HepG2 (cell line): ENCODE results near the gene GALNT17. TPM values are rescaled to one million over a fixed set of nuclear protein-coding genes. Genes with fewer than 3 reads are reported as not detected.

Experiments used
- ATAC-seq: fragments of 200-7000 bp; cut with Tn5 transposase; 3 replicates; pipeline ENCODE4 v1.9.1; 2020; ENCODE audit warnings: mild to moderate bottlenecking, moderate library complexity
- BruUV-seq: library from RNA; stranded (reverse); fragments of 400-500 nt; replicated peaks from 2 replicates; lab custom pipeline; 2021; lab: Mats Ljungman, UMichigan
- CTCF ChIA-PET: fragments of 300-600 bp; formaldehyde crosslinking; extraction: SDS; loops from one replicate; lab custom pipeline; 2021; ENCODE audit warnings: low total read pairs, inconsistent platforms, low intra/inter-chr PET ratio; lab: Yijun Ruan, JAX
- POLR2A ChIA-PET: fragments of 350-600 bp; sonication (Branson Sonifier 250); formaldehyde crosslinking; loops from one replicate; lab custom pipeline; 2020; ENCODE audit warnings: antibody characterized with exemption, inconsistent platforms; lab: Yijun Ruan, JAX
- DNase-seq: peaks from one replicate; pipeline ENCODE4 v3.0.0-alpha.2; 2015; ENCODE audit warnings: low spot score
- FAIRE-seq: peaks from 3 replicates; lab custom pipeline; 2011; peaks lifted over from hg19 to GRCh38; lab: Jason Lieb, UNC
- H2AFZ ChIP-seq: one replicate; pipeline ENCODE4 v1.6.1; 2011; ENCODE audit warnings: low read length, inconsistent platforms
- H3K27ac ChIP-seq: fragments of 300-600 bp; 3 replicates; pipeline ENCODE4 v1.8.0; 2011; ENCODE audit warnings: mixed run types, mild to moderate bottlenecking, mixed read lengths, low read length, inconsistent platforms; ENCODE audit not compliant: insufficient read depth; ENCODE audit errors: extremely low read length
- H3K27me3 ChIP-seq, 2 experiments: fragments of 200-600 bp in 1 of 2; 2 replicates in 1 of 2; 3 replicates in 1 of 2; pipeline versions ENCODE4 v1.6.0 to v1.8.0; 2011; ENCODE audit warnings: low read length in 2 of 2, mild to moderate bottlenecking in 2 of 2, moderate library complexity in 2 of 2, inconsistent platforms in 1 of 2; ENCODE audit not compliant: insufficient read depth in 2 of 2, control insufficient read depth in 1 of 2
- H3K36me3 ChIP-seq, 2 experiments: fragments of 200-600 bp in 1 of 2; replicated peaks in 1 of 2; 2 replicates in 1 of 2; 3 replicates in 1 of 2; pipeline versions ENCODE4 v1.5.1 to v1.8.0; 2011; ENCODE audit warnings: low read length in 2 of 2, inconsistent platforms in 1 of 2; ENCODE audit not compliant: insufficient read depth in 2 of 2, control insufficient read depth in 1 of 2
- H3K4me1 ChIP-seq: 2 replicates; pipeline ENCODE4 v1.5.1; 2012; ENCODE audit warnings: low read length, inconsistent platforms; ENCODE audit not compliant: insufficient read depth
- H3K4me2 ChIP-seq: 2 replicates; pipeline ENCODE4 v1.6.0; 2011; ENCODE audit warnings: low read depth, low read length, inconsistent platforms
- H3K4me3 ChIP-seq, 3 experiments: fragments of 200-600 bp in 1 of 3; sonication (generic), shearing (Covaris generic) in 1 of 3; replicated peaks in 1 of 3; 2 replicates each; pipeline ENCODE4 v1.5.1; 2011 to 2016; ENCODE audit warnings: low read length in 3 of 3, inconsistent platforms in 2 of 3, low read depth in 2 of 3, mild to moderate bottlenecking in 2 of 3, control low read depth in 1 of 3, mixed read lengths in 1 of 3; ENCODE audit not compliant: insufficient read depth in 1 of 3
- H3K79me2 ChIP-seq: one replicate; pipeline ENCODE4 v1.6.1; 2011; ENCODE audit warnings: low read length, inconsistent platforms; ENCODE audit not compliant: insufficient read depth
- H3K9ac ChIP-seq: 2 replicates; pipeline ENCODE4 v1.6.0; 2011; ENCODE audit warnings: mild to moderate bottlenecking, low read depth, low read length, inconsistent platforms; ENCODE audit not compliant: insufficient read depth
- H3K9me3 ChIP-seq: 2 replicates; pipeline ENCODE4 v1.5.1; 2012; ENCODE audit warnings: mild to moderate bottlenecking, low read length
- H4K20me1 ChIP-seq: 2 replicates; pipeline ENCODE4 v1.6.0; 2011; ENCODE audit warnings: inconsistent platforms, mild to moderate bottlenecking, low read length, moderate library complexity; ENCODE audit not compliant: insufficient read depth
- ZNF160 ChIP-seq: sonication (generic); formaldehyde crosslinking; IDR thresholded peaks from 2 replicates; pipeline ENCODE4 v1.8.0; 2022; ENCODE audit warnings: mild to moderate bottlenecking, inconsistent platforms, missing genetic modification reagents
- ZNF839 ChIP-seq: sonication (generic); formaldehyde crosslinking; IDR thresholded peaks from 2 replicates; pipeline ENCODE4 v1.4.0; 2020; ENCODE audit warnings: missing genetic modification reagents, mild to moderate bottlenecking, borderline replicate concordance
- in situ Hi-C: cut with HindIII; loops from 2 replicates; pipeline ENCODE4 v1.10.0; 2017; ENCODE audit warnings: low pct_unique_long_range_greater_than_20kb; ENCODE audit not compliant: extremely low pct_ligation_motif_present
- intact Hi-C: fragments of 100-400 bp; cut with micrococcal nuclease; formaldehyde crosslinking; loops from one replicate; pipeline ENCODE4 v1.10.0; 2022; ENCODE audit not compliant: unreplicated experiment
- microRNA-seq: library from miRNA; unstranded; fragments of <30 nt; microRNA quantifications from one replicate; pipeline ENCODE4, GENCODE V29; 2020
- polyA plus RNA-seq, 8 experiments: library from polyadenylated mRNA; depleted of rRNA in 3 of 8; stranded (reverse) in 7 of 8; unstranded in 1 of 8; fragments of >200 nt; fragmentation: Illumina TruSeq in 4 of 8; extraction: Trizol in 4 of 8; gene quantifications; 2 replicates each; pipeline versions ENCODE4 v1.2.1 to v1.2.3, GENCODE V29; 2011 to 2016; ENCODE audit warnings: low read depth in 4 of 8, missing spikeins in 1 of 8, mixed read lengths in 1 of 8; ENCODE audit not compliant: insufficient read depth in 1 of 8
- small RNA-seq, 3 experiments: library from RNA; depleted of rRNA; stranded (forward); fragments of <200 nt; gene quantifications; one replicate each; pipeline ENCODE3, GENCODE V24; 2012; ENCODE audit warnings: low read depth in 2 of 3, low replicate concordance in 1 of 3; ENCODE audit not compliant: insufficient read length in 3 of 3, insufficient read depth in 2 of 3
- total RNA-seq, 5 experiments: library from RNA; depleted of rRNA; stranded (reverse); fragments of >200 nt; fragmentation: Illumina TruSeq; extraction: Trizol; gene quantifications; 2 replicates each; pipeline ENCODE4 v1.2.3, GENCODE V29; 2016; ENCODE audit warnings: low read depth in 1 of 5

Gene GALNT17
- total and polyA plus RNA-seq, 2 of the 13 experiments (the other 11 are each of a cell fraction or from before 2014, with no cell fraction given): not detected

DNA sequence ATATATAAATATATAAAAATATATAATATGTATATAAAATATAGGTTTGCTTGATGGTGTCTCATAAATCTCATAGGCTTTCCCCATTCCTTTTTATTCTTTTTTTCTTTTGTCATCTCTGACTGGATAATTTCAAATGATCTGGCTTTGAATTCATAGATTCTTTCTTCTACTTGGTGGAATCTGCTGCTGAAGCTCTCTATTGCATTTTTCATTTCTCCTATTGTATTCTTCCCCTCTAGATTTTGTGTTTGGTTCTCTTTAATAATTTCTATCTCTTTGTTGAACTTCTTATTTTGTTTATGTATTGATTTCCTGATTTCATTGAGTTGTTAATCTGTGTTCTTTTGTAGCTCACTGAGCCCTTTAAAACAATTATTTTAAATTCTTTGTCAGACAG, 629.4 kb downstream of the GALNT17 start:
- in situ Hi-C loops: no loop called here
- BruUV-seq: no TSS peak
- Histone ChIP-seq H3K4me3 (no peak overlapping the region), H2AFZ (no peak overlapping the region), H3K79me2 (no peaks in the 10 kb centered on the region), H4K20me1 (no peaks in the 10 kb centered on the region), H3K4me1 (no peaks in the 10 kb centered on the region), H3K9me3 (peaks cover 7% of the 10 kb centered on the region; the same call in 1 of the 2 replicates), H3K4me2 (no peak overlapping the region), H3K27me3 (no peaks in the 10 kb centered on the region), H3K9ac (no peak overlapping the region), H3K36me3 (no peaks in the 10 kb centered on the region), H3K27ac (no peak overlapping the region)
- CTCF ChIA-PET: no interaction called here
- intact Hi-C loops: no loop called here
- POLR2A ChIA-PET: no interaction called here
- ATAC-seq: no peak
- DNase-seq: no peak
- TF ChIP-seq ZNF160 (peak; percentile 73; the same call in 1 of the 2 replicates), ZNF839 (no peak)
- no peak for FAIRE-seq

Small RNAs within 50 kb of the gene (microRNA-seq; reads per million reads assigned to microRNA genes)
- gene MIR3914-1 (not detected), gene MIR3914-2 (not detected)

Small RNAs within 50 kb of the gene (small RNA-seq; reads per million reads assigned to genes)
- gene MIR3914-1: 0 reads per million in 3 experiments
- 0 reads per million in 3 experiments for gene RN7SKP75
